HCT116 (cell line): ENCODE results near the gene ANKRD6. TPM values are rescaled to one million over a fixed set of nuclear protein-coding genes. Genes with fewer than 3 reads are reported as not detected.

Experiments
- ATAC-seq: fragments of 200-7000 bp; cut with Tn5 transposase; 2 replicates; pipeline ENCODE4 v1.9.1; 2020; ENCODE audit warnings: mild to moderate bottlenecking, moderate library complexity
- BruUV-seq: library from RNA; stranded (reverse); fragments of 400-500 nt; replicated peaks from 2 replicates; lab custom pipeline; 2021; lab: Mats Ljungman, UMichigan
- CTCF ChIA-PET: fragments of 300-600 bp; sonication (Branson Sonifier 250); formaldehyde crosslinking; loops from one replicate; lab custom pipeline; 2021; ENCODE audit warnings: antibody characterized with exemption; lab: Charles Lee
- POLR2A ChIA-PET: fragments of 300-600, 350-600 bp; sonication (Branson Sonifier 250); formaldehyde crosslinking; loops from one replicate; lab custom pipeline; 2021; ENCODE audit warnings: antibody characterized with exemption; lab: Charles Lee
- RAD21 ChIA-PET, 2 experiments: fragments of 300-600 bp; sonication (Branson Sonifier 250); formaldehyde crosslinking; loops; one replicate each; lab custom pipeline; 2023; ENCODE audit warnings: low total read pairs in 2 of 2; ENCODE audit not compliant: uncharacterized antibody in 2 of 2, unreplicated experiment in 2 of 2, low non-redundant PET in 1 of 2; lab: Charles Lee
- DNase-seq: peaks from one replicate; pipeline ENCODE4 v3.0.0-alpha.2; 2010; ENCODE audit warnings: low read depth, low spot score
- H2AFZ ChIP-seq: fragments of 200-600 bp; shearing (Covaris generic), sonication (generic); 2 replicates; pipeline ENCODE4 v1.6.1; 2017; ENCODE audit warnings: low read depth, mixed run types, mixed read lengths, antibody characterized with exemption, low read length; ENCODE audit not compliant: poor library complexity, severe bottlenecking
- H3K27ac ChIP-seq: 2 replicates; pipeline ENCODE4 v1.5.1; 2012; ENCODE audit warnings: low read depth, low read length
- H3K27me3 ChIP-seq: fragments of 200-600 bp; sonication (generic); 2 replicates; pipeline ENCODE4 v1.6.1; 2016; ENCODE audit warnings: mixed run types, low read length, mixed read lengths; ENCODE audit not compliant: insufficient read depth
- H3K36me3 ChIP-seq, 2 experiments: fragments of 200-500 bp in 1 of 2; fragments of 200-600 bp in 1 of 2; sonication (Bioruptor generic) in 1 of 2; sonication (generic) in 1 of 2; 2 replicates each; pipeline versions ENCODE4 v1.5.1 to v1.6.1; 2014 to 2016; ENCODE audit warnings: low read length in 2 of 2, inconsistent platforms in 1 of 2, mixed read lengths in 1 of 2, mixed run types in 1 of 2; ENCODE audit not compliant: insufficient read depth in 2 of 2, control insufficient read depth in 1 of 2
- H3K4me1 ChIP-seq, 2 experiments: fragments of 200-600 bp in 1 of 2; sonication (generic) in 1 of 2; 2 replicates each; pipeline versions ENCODE4 v1.5.1 to v1.6.1; 2012 to 2017; ENCODE audit warnings: low read length in 2 of 2, inconsistent platforms in 1 of 2, mild to moderate bottlenecking in 1 of 2, mixed read lengths in 1 of 2, mixed run types in 1 of 2, moderate library complexity in 1 of 2; ENCODE audit not compliant: insufficient read depth in 2 of 2, control insufficient read depth in 1 of 2
- H3K4me2 ChIP-seq: fragments of 200-600 bp; sonication (generic); 2 replicates; pipeline ENCODE4 v1.6.1; 2017; ENCODE audit warnings: mixed run types, low read length, mixed read lengths
- H3K4me3 ChIP-seq, 2 experiments: fragments of 200-600 bp in 1 of 2; sonication (generic) in 1 of 2; replicated peaks in 1 of 2; 2 replicates each; pipeline ENCODE4 v1.5.1; 2011 to 2016; ENCODE audit warnings: low read length in 2 of 2, control low read depth in 1 of 2, low read depth in 1 of 2, mild to moderate bottlenecking in 1 of 2, mixed read lengths in 1 of 2, mixed run types in 1 of 2
- H3K79me2 ChIP-seq: fragments of 200-600 bp; sonication (generic); 2 replicates; pipeline ENCODE4 v1.6.1; 2017; ENCODE audit warnings: mild to moderate bottlenecking, mixed run types, low read length, moderate library complexity, mixed read lengths; ENCODE audit not compliant: insufficient read depth
- H3K9ac ChIP-seq: fragments of 200-600 bp; sonication (generic); 2 replicates; pipeline ENCODE4 v1.6.1; 2016; ENCODE audit warnings: low read length, mixed read lengths
- H3K9me2 ChIP-seq: fragments of 200-600 bp; sonication (generic), shearing (Covaris generic); 2 replicates; pipeline ENCODE4 v1.6.1; 2017; ENCODE audit warnings: mixed run types, mild to moderate bottlenecking, moderate library complexity; ENCODE audit not compliant: insufficient read depth
- H3K9me3 ChIP-seq, 2 experiments: fragments of 200-500 bp in 1 of 2; fragments of 200-600 bp in 1 of 2; sonication (Bioruptor generic) in 1 of 2; sonication (generic) in 1 of 2; 2 replicates each; pipeline ENCODE4 v1.6.1; 2014 to 2017; ENCODE audit warnings: low read length in 2 of 2, mixed read lengths in 2 of 2, inconsistent platforms in 1 of 2, low read depth in 1 of 2, mild to moderate bottlenecking in 1 of 2, mixed run types in 1 of 2, moderate library complexity in 1 of 2; ENCODE audit not compliant: control insufficient read depth in 1 of 2, insufficient read depth in 1 of 2
- H4K20me1 ChIP-seq: fragments of 200-600 bp; sonication (generic), shearing (Covaris generic); 2 replicates; pipeline ENCODE4 v1.6.1; 2017; ENCODE audit warnings: mixed run types, mild to moderate bottlenecking, moderate library complexity; ENCODE audit not compliant: insufficient read depth
- CEBPB ChIP-seq: IDR thresholded peaks from 2 replicates; pipeline ENCODE4 v1.6.1; 2012; ENCODE audit warnings: low read depth
- ELF1 ChIP-seq: IDR thresholded peaks from 2 replicates; pipeline ENCODE4 v1.6.1; 2012; ENCODE audit warnings: low read depth, borderline replicate concordance
- EZH2 ChIP-seq: fragments of 200-600 bp; sonication (generic); IDR thresholded peaks from 2 replicates; pipeline ENCODE4 v1.6.1; 2017; ENCODE audit warnings: antibody characterized with exemption, mixed run types
- EZH2phosphoT487 ChIP-seq: fragments of 200-600 bp; IDR thresholded peaks from 2 replicates; pipeline ENCODE4 v1.6.1; 2018; ENCODE audit warnings: antibody characterized with exemption, borderline replicate concordance
- FOSL1 ChIP-seq: IDR thresholded peaks from 2 replicates; pipeline ENCODE4 v1.6.1; 2012; ENCODE audit warnings: low read depth
- JUND ChIP-seq: IDR thresholded peaks from 2 replicates; pipeline ENCODE4 v1.6.1; 2012
- POLR2AphosphoS5 ChIP-seq: IDR thresholded peaks from 2 replicates; pipeline ENCODE4 v1.6.1; 2011; ENCODE audit warnings: mild to moderate bottlenecking, low read depth, low read length, moderate library complexity
- RAD21 ChIP-seq: IDR thresholded peaks from 2 replicates; pipeline ENCODE4 v1.6.1; 2012; ENCODE audit warnings: low read depth, mild to moderate bottlenecking
- SP1 ChIP-seq: IDR thresholded peaks from 2 replicates; pipeline ENCODE4 v1.6.1; 2012; ENCODE audit warnings: low read depth
- YY1 ChIP-seq: IDR thresholded peaks from 2 replicates; pipeline ENCODE4 v1.6.1; 2011; ENCODE audit warnings: low read length, low read depth, moderate library complexity, mild to moderate bottlenecking; ENCODE audit not compliant: insufficient replicate concordance; ENCODE audit errors: extremely low read depth
- intact Hi-C: fragments of 100-400 bp; cut with micrococcal nuclease; formaldehyde crosslinking; loops from 2 replicates; pipeline ENCODE4 v1.10.0; 2022
- total RNA-seq: library from RNA; stranded (reverse); gene quantifications from one replicate; pipeline ENCODE4 v1.2.1, GENCODE V29; 2021; ENCODE audit not compliant: unreplicated experiment
- TF ChIP-seq, protein P1 (sequence below), 3 experiments: fragments of 200-600 bp in 1 of 3; sonication (generic) in 1 of 3; IDR thresholded peaks in 2 of 3; conservative IDR thresholded peaks in 1 of 3; 2 replicates each; pipeline ENCODE4 v1.5.1; 2012 to 2017; ENCODE audit warnings: low read depth in 2 of 3, low read length in 2 of 3, antibody characterized with exemption in 1 of 3, borderline replicate concordance in 1 of 3, control low read depth in 1 of 3, mild to moderate bottlenecking in 1 of 3, mixed read lengths in 1 of 3, mixed run types in 1 of 3, moderate library complexity in 1 of 3; ENCODE audit not compliant: insufficient read depth in 1 of 3

The ANKRD6 gene
- total RNA-seq, 1 experiment from 2014 or later, result 9.9 TPM

DNA sequence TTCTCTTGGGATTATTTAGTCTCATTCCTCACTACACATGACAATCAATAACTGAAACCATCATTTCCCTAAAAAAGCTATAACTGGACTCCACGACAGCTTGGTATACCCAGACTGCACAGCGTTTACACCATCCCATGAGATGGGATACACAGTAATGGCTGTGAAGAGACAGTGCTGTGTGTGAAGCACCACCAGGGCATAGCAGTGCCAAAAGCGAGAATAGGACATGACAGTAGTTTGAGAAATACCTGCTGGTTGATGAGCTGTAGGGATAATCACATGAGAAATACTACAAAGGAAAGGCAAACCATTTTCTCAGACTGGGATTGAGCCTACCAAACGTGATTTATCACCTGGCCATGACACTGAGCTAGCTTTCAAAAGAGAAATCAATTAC is 228.0 kb downstream of the ANKRD6 start:
- Histone ChIP-seq H3K36me3 (peaks cover 51 to 62% of the 10 kb centered on the region in 2 experiments), H3K27me3 (no peaks in the 10 kb centered on the region), H3K9me3 (no peaks in the 10 kb centered on the region), H3K4me1 (no peaks in the 10 kb centered on the region), H3K27ac (no peak overlapping the region), H3K4me2 (no peak overlapping the region), H4K20me1 (no peaks in the 10 kb centered on the region), H3K9me2 (no peaks in the 10 kb centered on the region), H2AFZ (no peak overlapping the region), H3K9ac (no peak overlapping the region), H3K79me2 (no peaks in the 10 kb centered on the region), H3K4me3 (no peak overlapping the region)
- ATAC-seq (no peak), DNase-seq (no peak)
- ChIA-PET POLR2A (no interaction called here), RAD21 (no interaction called here), CTCF (no interaction called here)
- BruUV-seq, result no TSS peak
- intact Hi-C loops, result no loop called here
- TF ChIP-seq RAD21 (no peak), EZH2 (no peak)

DNA sequence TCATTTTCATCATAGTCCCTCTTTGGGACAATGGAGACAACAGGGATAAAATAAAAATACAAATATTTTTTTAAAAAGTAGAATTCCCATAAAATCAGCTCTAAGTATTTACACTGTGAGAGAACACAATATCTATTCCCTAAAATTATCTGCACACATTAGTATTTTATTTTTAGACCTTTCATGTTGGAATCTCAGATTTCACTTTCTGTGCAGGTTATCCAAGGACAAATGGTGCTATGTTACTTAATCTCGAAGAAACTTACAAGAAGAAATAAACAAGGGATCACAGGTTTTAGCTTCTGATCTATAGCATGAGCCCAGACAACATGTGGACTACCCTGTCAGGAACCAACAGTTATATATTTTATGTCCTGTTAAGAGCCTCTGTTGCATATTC is 228.6 kb downstream of the ANKRD6 start:
- DNase-seq (no peak), ATAC-seq (no peak)
- ChIA-PET CTCF (no interaction called here), POLR2A (no interaction called here), RAD21 (no interaction called here)
- H3K27me3 ChIP-seq, result no peaks in the 10 kb centered on the region
- H3K79me2 ChIP-seq, result no peaks in the 10 kb centered on the region
- H3K9me2 ChIP-seq, result no peaks in the 10 kb centered on the region
- no peaks in the 10 kb centered on the region for H3K4me1 ChIP-seq
- peaks cover 50 to 59% of the 10 kb centered on the region in 2 experiments for H3K36me3 ChIP-seq
- no TSS peak for BruUV-seq
- no peak overlapping the region for H3K4me2 ChIP-seq
- no peaks in the 10 kb centered on the region for H4K20me1 ChIP-seq
- TF ChIP-seq CEBPB, result no peak
- no peak for TF ChIP-seq ELF1
- no peak for TF ChIP-seq JUND
- no peak for TF ChIP-seq POLR2AphosphoS5
- TF ChIP-seq YY1, result no peak
- no peak for TF ChIP-seq RAD21
- TF ChIP-seq EZH2phosphoT487, result no peak
- TF ChIP-seq, protein P1, sequence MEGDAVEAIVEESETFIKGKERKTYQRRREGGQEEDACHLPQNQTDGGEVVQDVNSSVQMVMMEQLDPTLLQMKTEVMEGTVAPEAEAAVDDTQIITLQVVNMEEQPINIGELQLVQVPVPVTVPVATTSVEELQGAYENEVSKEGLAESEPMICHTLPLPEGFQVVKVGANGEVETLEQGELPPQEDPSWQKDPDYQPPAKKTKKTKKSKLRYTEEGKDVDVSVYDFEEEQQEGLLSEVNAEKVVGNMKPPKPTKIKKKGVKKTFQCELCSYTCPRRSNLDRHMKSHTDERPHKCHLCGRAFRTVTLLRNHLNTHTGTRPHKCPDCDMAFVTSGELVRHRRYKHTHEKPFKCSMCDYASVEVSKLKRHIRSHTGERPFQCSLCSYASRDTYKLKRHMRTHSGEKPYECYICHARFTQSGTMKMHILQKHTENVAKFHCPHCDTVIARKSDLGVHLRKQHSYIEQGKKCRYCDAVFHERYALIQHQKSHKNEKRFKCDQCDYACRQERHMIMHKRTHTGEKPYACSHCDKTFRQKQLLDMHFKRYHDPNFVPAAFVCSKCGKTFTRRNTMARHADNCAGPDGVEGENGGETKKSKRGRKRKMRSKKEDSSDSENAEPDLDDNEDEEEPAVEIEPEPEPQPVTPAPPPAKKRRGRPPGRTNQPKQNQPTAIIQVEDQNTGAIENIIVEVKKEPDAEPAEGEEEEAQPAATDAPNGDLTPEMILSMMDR (IDR thresholded peaks at IDR 0.05 in 2 of 3, conservative IDR thresholded peaks at IDR 0.05 in 1 of 3; ENCODE audit: borderline replicate concordance in 1 of 3, insufficient read depth in 1 of 3, low read depth in 2 of 3, low read length in 2 of 3), result no peak
- no peak for TF ChIP-seq SP1
- TF ChIP-seq FOSL1, result no peak
- no peak overlapping the region for H2AFZ ChIP-seq
- no peak overlapping the region for H3K9ac ChIP-seq
- intact Hi-C loops, result no loop called here
- H3K9me3 ChIP-seq, result no peaks in the 10 kb centered on the region
- no peak overlapping the region for H3K27ac ChIP-seq
- no peak overlapping the region for H3K4me3 ChIP-seq
